GM12878 (cell line): Measurements from ENCODE around the gene HDGF. TPM values are rescaled to one million over a fixed set of nuclear protein-coding genes. Genes with fewer than 3 reads are reported as not detected.

Experiments used
- ATAC-seq: fragments of 200-7000 bp; cut with Tn5 transposase; 3 replicates; pipeline ENCODE4 v1.9.1; 2020; ENCODE audit warnings: mild to moderate bottlenecking, moderate library complexity
- BruUV-seq: library from RNA; stranded (reverse); fragments of 400-500 nt; replicated peaks from 2 replicates; lab custom pipeline; 2021; lab: Mats Ljungman, UMichigan
- CTCF ChIA-PET: fragments of 300-600 bp; sonication (Branson Sonifier 250); formaldehyde crosslinking; extraction: SDS; loops from one replicate; lab custom pipeline; 2021; ENCODE audit warnings: inconsistent platforms; lab: Yijun Ruan, JAX
- POLR2A ChIA-PET: fragments of 350-600 bp; formaldehyde crosslinking; extraction: SDS; loops from one replicate; lab custom pipeline; 2021; ENCODE audit warnings: inconsistent platforms; lab: Charles Lee
- RAD21 ChIA-PET: fragments of 300-600 bp; sonication (Branson Sonifier 250); formaldehyde crosslinking; loops from one replicate; lab custom pipeline; 2023; ENCODE audit warnings: antibody characterized with exemption; ENCODE audit not compliant: unreplicated experiment; lab: Charles Lee
- SMC1A ChIA-PET: fragments of 300-600 bp; sonication (Branson Sonifier 250); formaldehyde crosslinking; loops from one replicate; lab custom pipeline; 2023; ENCODE audit not compliant: unreplicated experiment, uncharacterized antibody; lab: Charles Lee
- DNase-seq: peaks from one replicate; pipeline ENCODE4 v3.0.0-alpha.2; 2011; ENCODE audit warnings: low read depth, low spot score
- FAIRE-seq: peaks from 3 replicates; lab custom pipeline; 2011; peaks lifted over from hg19 to GRCh38; lab: Jason Lieb, UNC
- H2AFZ ChIP-seq: 2 replicates; pipeline ENCODE4 v1.6.0; 2011; ENCODE audit warnings: low read depth, low read length, control low read depth; ENCODE audit not compliant: control insufficient read depth
- H3K27ac ChIP-seq: 2 replicates; pipeline ENCODE4 v1.5.1; 2011; ENCODE audit warnings: control low read depth; ENCODE audit not compliant: control insufficient read depth, insufficient read depth
- H3K27me3 ChIP-seq, 2 experiments: replicated peaks in 1 of 2; 2 replicates each; pipeline versions ENCODE4 v1.6.0 to v1.6.1; 2011; ENCODE audit warnings: low read length in 1 of 2; ENCODE audit not compliant: control insufficient read depth in 2 of 2, insufficient read depth in 2 of 2
- H3K36me3 ChIP-seq, 2 experiments: 2 replicates each; pipeline ENCODE4 v1.5.1; 2011; ENCODE audit warnings: low read length in 1 of 2; ENCODE audit not compliant: control insufficient read depth in 2 of 2, insufficient read depth in 2 of 2
- H3K4me1 ChIP-seq: 2 replicates; pipeline ENCODE4 v1.6.1; 2011; ENCODE audit warnings: mild to moderate bottlenecking, low read length, moderate library complexity, mixed read lengths; ENCODE audit not compliant: control insufficient read depth, insufficient read depth
- H3K4me2 ChIP-seq: 2 replicates; pipeline ENCODE4 v1.6.0; 2011; ENCODE audit warnings: control low read depth; ENCODE audit not compliant: control insufficient read depth, insufficient read depth
- H3K4me3 ChIP-seq: fragments of 200-600 bp; sonication (generic); 2 replicates; pipeline ENCODE4 v1.5.1; 2016
- H3K79me2 ChIP-seq: 2 replicates; pipeline ENCODE4 v1.6.0; 2011; ENCODE audit warnings: low read length; ENCODE audit not compliant: control insufficient read depth, insufficient read depth
- H3K9ac ChIP-seq: 2 replicates; pipeline ENCODE4 v1.8.0; 2011; ENCODE audit warnings: low read length, control low read depth, mixed read lengths; ENCODE audit not compliant: control insufficient read depth, insufficient read depth
- H3K9me3 ChIP-seq: replicated peaks from 3 replicates; pipeline ENCODE4 v1.5.1; 2011; ENCODE audit warnings: mild to moderate bottlenecking, low read length; ENCODE audit not compliant: control insufficient read depth, insufficient read depth
- H4K20me1 ChIP-seq: 2 replicates; pipeline ENCODE4 v1.6.0; 2011; ENCODE audit not compliant: control insufficient read depth, insufficient read depth
- BCL11A ChIP-seq: IDR thresholded peaks from 2 replicates; pipeline ENCODE4 v1.6.1; 2011; ENCODE audit warnings: low read depth, low read length
- ESRRA ChIP-seq: IDR thresholded peaks from 2 replicates; pipeline ENCODE4 v1.6.1; 2012; ENCODE audit warnings: mild to moderate bottlenecking, low read length, improper control_type of control experiment
- GABPA ChIP-seq: IDR thresholded peaks from 2 replicates; pipeline ENCODE4 v1.6.1; 2014; ENCODE audit warnings: antibody characterized with exemption, low read depth, mild to moderate bottlenecking, inconsistent platforms
- GATAD2B ChIP-seq: fragments of 450-650 bp; conservative IDR thresholded peaks from 2 replicates; pipeline ENCODE4 v1.6.1; 2017; ENCODE audit warnings: low read depth, mild to moderate bottlenecking, moderate library complexity
- HDGF ChIP-seq: fragments of 450-650 bp; IDR thresholded peaks from 2 replicates; pipeline ENCODE4 v1.6.1; 2016; ENCODE audit warnings: antibody characterized with exemption
- IRF4 ChIP-seq: IDR thresholded peaks from 2 replicates; pipeline ENCODE4 v1.6.1; 2011; ENCODE audit warnings: low read depth, low read length
- MEF2A ChIP-seq: IDR thresholded peaks from 2 replicates; pipeline ENCODE4 v1.6.1; 2011; ENCODE audit warnings: low read depth, mild to moderate bottlenecking, low read length, moderate library complexity; ENCODE audit not compliant: insufficient read depth
- MEF2B ChIP-seq: fragments of 450-650 bp; IDR thresholded peaks from 2 replicates; pipeline ENCODE4 v1.6.1; 2018; ENCODE audit warnings: mild to moderate bottlenecking, moderate library complexity; ENCODE audit not compliant: partially characterized antibody, poor library complexity, severe bottlenecking
- NR2F1 ChIP-seq: fragments of 450-650 bp; conservative IDR thresholded peaks from 2 replicates; pipeline ENCODE4 v1.6.1; 2017; ENCODE audit warnings: mild to moderate bottlenecking
- PAX5 ChIP-seq: IDR thresholded peaks from 2 replicates; pipeline ENCODE4 v1.6.1; 2011; ENCODE audit warnings: low read depth, low read length, borderline replicate concordance
- POLR2A ChIP-seq: IDR thresholded peaks from 2 replicates; pipeline ENCODE4 v1.6.1; 2011; ENCODE audit warnings: low read depth, mild to moderate bottlenecking, low read length
- POLR2AphosphoS5 ChIP-seq: IDR thresholded peaks from 2 replicates; pipeline ENCODE4 v1.6.1; 2011; ENCODE audit warnings: mild to moderate bottlenecking, low read length, inconsistent platforms
- RELB ChIP-seq: fragments of 450-650 bp; IDR thresholded peaks from 2 replicates; pipeline ENCODE4 v1.6.1; 2017; ENCODE audit warnings: low read depth, mild to moderate bottlenecking, moderate library complexity
- RUNX3 ChIP-seq: IDR thresholded peaks from 2 replicates; pipeline ENCODE4 v1.6.1; 2012; ENCODE audit warnings: low read length, inconsistent platforms
- SUZ12 ChIP-seq: fragments of 200-600 bp; sonication (generic); IDR thresholded peaks from one replicate; pipeline ENCODE4 v1.6.1; 2018; ENCODE audit warnings: antibody characterized with exemption, mild to moderate bottlenecking; ENCODE audit not compliant: unreplicated experiment
- TBL1XR1 ChIP-seq: IDR thresholded peaks from 2 replicates; pipeline ENCODE4 v1.6.1; 2012; ENCODE audit warnings: low read depth, low read length, improper control_type of control experiment
- WRNIP1 ChIP-seq: IDR thresholded peaks from 2 replicates; pipeline ENCODE4 v1.6.1; 2011; ENCODE audit warnings: low read depth, low read length, improper control_type of control experiment, borderline replicate concordance
- YBX1 ChIP-seq: fragments of 450-650 bp; IDR thresholded peaks from 2 replicates; pipeline ENCODE4 v1.6.1; 2016; ENCODE audit warnings: antibody characterized with exemption
- YY1 ChIP-seq: IDR thresholded peaks from 2 replicates; pipeline ENCODE4 v1.6.1; 2011; ENCODE audit warnings: low read depth, mild to moderate bottlenecking, low read length
- ZNF207 ChIP-seq: fragments of 450-650 bp; IDR thresholded peaks from 2 replicates; pipeline ENCODE4 v1.6.1; 2014; ENCODE audit warnings: antibody characterized with exemption, mild to moderate bottlenecking, borderline replicate concordance
- ZNF217 ChIP-seq: fragments of 450-650 bp; IDR thresholded peaks from 2 replicates; pipeline ENCODE4 v1.6.1; 2017; ENCODE audit warnings: antibody characterized with exemption, mild to moderate bottlenecking
- ZNF622 ChIP-seq: fragments of 450-650 bp; IDR thresholded peaks from 2 replicates; pipeline ENCODE4 v1.6.1; 2017; ENCODE audit warnings: mild to moderate bottlenecking, inconsistent platforms
- WGBS: methylation state at CpG from one replicate; pipeline ENCODE4 v1.1.6; 2016; ENCODE audit warnings: low lambda C conversion rate; ENCODE audit not compliant: insufficient replicate concordance, insufficient coverage; ENCODE audit errors: missing lambda C conversion rate; 5-methylcytosine and 5-hydroxymethylcytosine counted together
- in situ Hi-C: fragments of 300-500 bp; cut with MboI; formaldehyde crosslinking; loops from 9 replicates; pipeline ENCODE4 v1.14.3; 2018; ENCODE audit warnings: mixed read lengths
- intact Hi-C: fragments of 100-400 bp; cut with micrococcal nuclease; formaldehyde crosslinking; loops from one replicate; pipeline ENCODE4 v1.14.2; 2022; ENCODE audit not compliant: unreplicated experiment
- polyA plus RNA-seq, 11 experiments: library from polyadenylated mRNA; depleted of rRNA in 4 of 11; unstranded in 6 of 11; stranded (reverse) in 5 of 11; fragments of >200 nt; fragmentation: Nextera tagmentation in 4 of 11; fragmentation: Illumina TruSeq in 1 of 11; extraction: Ambion mirVana in 4 of 11; extraction: Trizol in 1 of 11; gene quantifications; 1 replicate in 1 of 11; 2 replicates in 10 of 11; pipeline versions ENCODE4 v1.2.1 to v1.2.3, GENCODE V29; 2011 to 2016; ENCODE audit warnings: inconsistent platforms in 2 of 11, missing spikeins in 2 of 11, low read depth in 1 of 11
- total RNA-seq, 4 experiments: library from RNA; depleted of rRNA in 3 of 4; stranded (reverse); fragments of >200 nt in 3 of 4; fragmentation: Illumina TruSeq in 1 of 4; extraction: Trizol in 1 of 4; gene quantifications; 2 replicates each; pipeline versions ENCODE4 v1.2.1 to v1.2.3, GENCODE V29; 2013 to 2021
- TF ChIP-seq, protein P1 (sequence below): fragments of 450-650 bp; IDR thresholded peaks from 2 replicates; pipeline ENCODE4 v1.6.1; 2017; ENCODE audit warnings: mild to moderate bottlenecking, low read depth, inconsistent platforms; ENCODE audit not compliant: poor library complexity, severe bottlenecking

HDGF gene
- total and polyA plus RNA-seq, 10 of the 15 experiments (the other 5 are each of a cell fraction or from before 2014, with no cell fraction given): 28.3 to 372 (median 209) TPM

DNA sequence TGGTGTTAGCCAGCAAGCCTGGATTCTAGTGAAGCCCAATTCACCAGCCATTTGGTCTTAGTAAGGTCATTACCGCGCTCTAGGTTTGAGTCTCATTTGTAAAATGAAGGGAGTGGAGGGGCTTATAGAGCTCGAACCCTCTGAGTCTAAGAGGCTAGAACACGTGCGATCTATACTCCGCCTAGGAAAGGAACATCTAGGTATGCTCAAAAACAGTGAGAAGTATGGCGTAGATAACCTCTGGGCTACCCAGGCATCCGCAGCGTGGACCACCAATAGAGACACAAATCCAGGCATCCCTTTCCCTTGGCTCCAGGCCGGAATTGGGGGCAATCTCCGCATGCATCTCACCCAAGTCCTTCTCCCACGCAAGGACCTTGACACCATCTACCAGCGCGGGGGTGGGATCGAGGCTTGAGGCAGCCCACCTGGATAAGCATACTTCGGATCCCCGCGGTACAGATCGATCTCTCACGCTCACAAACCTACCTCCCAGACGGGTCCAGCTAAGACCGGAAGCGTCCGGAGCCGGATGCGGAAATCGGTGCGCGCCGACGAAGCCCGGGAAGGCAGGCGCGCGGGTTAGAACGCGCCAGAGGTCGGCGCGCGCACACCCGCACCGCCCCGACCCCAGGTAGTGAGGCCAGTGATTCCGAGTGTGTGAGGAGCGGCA, 23.4 kb downstream of the HDGF start, which contains the start of gene METTL25B:
TSS of gene METTL25B (plus strand) at position 544 of the 673 bp plus-strand sequence. CDS start 636 bp downstream, outside the sequence.
- under 1% methylated on average over 37 of the region's 46 CpGs for WGBS
- no peaks in the 10 kb centered on the region for H3K9me3 ChIP-seq
- H3K27ac ChIP-seq: peak within 1 kb of the TSS; percentile 91
- intact Hi-C loops (loop anchor here (1.0 to 10.0 kb wide), 5 partner anchors 13 to 103 kb away; partner anchors contain the start of genes MRPL24 and PRCC), in situ Hi-C loops (no loop called here)
- peaks cover 7% of the 10 kb centered on the region for H4K20me1 ChIP-seq
- ChIA-PET SMC1A (interaction anchor here (0.8 to 10.0 kb wide), 18 partner anchors 13 to 271 kb away, joined by 3 to 168 read pairs (median 24); partner anchors contain the start of genes HDGF, INSRR, MRPL24 and NTRK1), RAD21 (interaction anchor here (0.5 to 7.1 kb wide), 16 partner anchors 11 to 163 kb away, joined by 3 to 173 read pairs (median 21); partner anchors contain the start of genes HDGF, INSRR, MRPL24 and NTRK1), POLR2A (interaction anchor here (0.5 to 7.0 kb wide), 20 partner anchors 8 to 872 kb away, joined by 3 to 75 read pairs (median 5); partner anchors contain the start of genes HDGF, MRPL24, NAXE and PRCC), CTCF (interaction anchor here (0.6 to 11.2 kb wide), 25 partner anchors 9 to 312 kb away, joined by 3 to 433 read pairs (median 11); partner anchors contain the start of genes CRABP2, HDGF, INSRR and MRPL24)
- H3K4me1 ChIP-seq: peaks cover 13% of the 10 kb centered on the region
- H3K9ac ChIP-seq: peak within 1 kb of the TSS; percentile 98
- peak within 1 kb of the TSS; percentile 76 for H2AFZ ChIP-seq
- peak; percentile 90 for FAIRE-seq
- H3K27me3 ChIP-seq: no peaks in the 10 kb centered on the region
- H3K36me3 ChIP-seq: peaks cover 10 to 18% of the 10 kb centered on the region in 2 experiments
- H3K79me2 ChIP-seq: peaks cover 69% of the 10 kb centered on the region
- DNase-seq: no peak
- H3K4me2 ChIP-seq: peak within 1 kb of the TSS; percentile 99
- TSS peak; percentile 68 for BruUV-seq
- ATAC-seq: peak; percentile 80
- H3K4me3 ChIP-seq: peak within 1 kb of the TSS; percentile 100
- TF ChIP-seq ZNF207: no peak
- TF ChIP-seq ZNF217: no peak
- TF ChIP-seq POLR2AphosphoS5: peak; percentile 84; the same call in 1 of the 2 replicates
- peak; percentile 87 for TF ChIP-seq GABPA
- TF ChIP-seq, protein P1, sequence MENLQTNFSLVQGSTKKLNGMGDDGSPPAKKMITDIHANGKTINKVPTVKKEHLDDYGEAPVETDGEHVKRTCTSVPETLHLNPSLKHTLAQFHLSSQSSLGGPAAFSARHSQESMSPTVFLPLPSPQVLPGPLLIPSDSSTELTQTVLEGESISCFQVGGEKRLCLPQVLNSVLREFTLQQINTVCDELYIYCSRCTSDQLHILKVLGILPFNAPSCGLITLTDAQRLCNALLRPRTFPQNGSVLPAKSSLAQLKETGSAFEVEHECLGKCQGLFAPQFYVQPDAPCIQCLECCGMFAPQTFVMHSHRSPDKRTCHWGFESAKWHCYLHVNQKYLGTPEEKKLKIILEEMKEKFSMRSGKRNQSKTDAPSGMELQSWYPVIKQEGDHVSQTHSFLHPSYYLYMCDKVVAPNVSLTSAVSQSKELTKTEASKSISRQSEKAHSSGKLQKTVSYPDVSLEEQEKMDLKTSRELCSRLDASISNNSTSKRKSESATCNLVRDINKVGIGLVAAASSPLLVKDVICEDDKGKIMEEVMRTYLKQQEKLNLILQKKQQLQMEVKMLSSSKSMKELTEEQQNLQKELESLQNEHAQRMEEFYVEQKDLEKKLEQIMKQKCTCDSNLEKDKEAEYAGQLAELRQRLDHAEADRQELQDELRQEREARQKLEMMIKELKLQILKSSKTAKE: no peak
- no peak for TF ChIP-seq NR2F1
- TF ChIP-seq POLR2A: no peak
- TF ChIP-seq BCL11A: no peak
- TF ChIP-seq GATAD2B: no peak
- TF ChIP-seq SUZ12: no peak
- TF ChIP-seq ESRRA: no peak
- TF ChIP-seq MEF2B: no peak
- TF ChIP-seq WRNIP1: no peak
- TF ChIP-seq IRF4: no peak
- no peak for TF ChIP-seq YBX1
- TF ChIP-seq PAX5: no peak
- no peak for TF ChIP-seq HDGF
- no peak for TF ChIP-seq TBL1XR1
- peak; percentile 44; the same call in 1 of the 2 replicates for TF ChIP-seq RELB
- no peak for TF ChIP-seq RUNX3
- TF ChIP-seq ZNF622: no peak
- TF ChIP-seq YY1: no peak
- no peak for TF ChIP-seq MEF2A
